H9 (cell line): ENCODE measurements around the gene TPCN2. TPM values are rescaled to one million over a fixed set of nuclear protein-coding genes. Genes with fewer than 3 reads are reported as not detected.

Source experiments
- DNase-seq: peaks from one replicate; pipeline ENCODE4 v3.0.0-alpha.2; 2017
- H2AFZ ChIP-seq: one replicate; pipeline ENCODE4 v1.6.1; 2013; ENCODE audit warnings: mild to moderate bottlenecking, low read length, control low read depth, moderate library complexity
- H2AK5ac ChIP-seq: 2 replicates; pipeline ENCODE4 v1.6.1; 2013; ENCODE audit warnings: low read length, control low read depth, mixed read lengths; ENCODE audit not compliant: insufficient read length
- H2BK120ac ChIP-seq: one replicate; pipeline ENCODE4 v1.6.1; 2013; ENCODE audit warnings: low read depth, mild to moderate bottlenecking, low read length, control low read depth, inconsistent platforms; ENCODE audit not compliant: poor library complexity, severe bottlenecking
- H2BK12ac ChIP-seq: 2 replicates; pipeline ENCODE4 v1.6.1; 2013; ENCODE audit warnings: low read length, control low read depth, mixed read lengths, low read depth; ENCODE audit not compliant: insufficient read length
- H2BK15ac ChIP-seq: 2 replicates; pipeline ENCODE4 v1.6.1; 2013; ENCODE audit warnings: low read depth, low read length, control low read depth
- H2BK20ac ChIP-seq: one replicate; pipeline ENCODE4 v1.6.1; 2013; ENCODE audit warnings: low read depth, mild to moderate bottlenecking, low read length, control low read depth, inconsistent platforms; ENCODE audit not compliant: poor library complexity, severe bottlenecking
- H2BK5ac ChIP-seq: 2 replicates; pipeline ENCODE4 v1.6.1; 2013; ENCODE audit warnings: low read length, control low read depth, mixed read lengths; ENCODE audit not compliant: insufficient read length
- H3K14ac ChIP-seq: 2 replicates; pipeline ENCODE4 v1.6.1; 2013; ENCODE audit warnings: low read length, control low read depth; ENCODE audit not compliant: insufficient read depth
- H3K18ac ChIP-seq: 2 replicates; pipeline ENCODE4 v1.6.1; 2013; ENCODE audit warnings: low read depth, mild to moderate bottlenecking, mixed read lengths, low read length, control low read depth; ENCODE audit not compliant: insufficient read length
- H3K23ac ChIP-seq: 2 replicates; pipeline ENCODE4 v1.6.1; 2013; ENCODE audit warnings: low read length, control low read depth, mixed read lengths, low read depth; ENCODE audit not compliant: insufficient read length
- H3K23me2 ChIP-seq: 2 replicates; pipeline ENCODE4 v1.6.1; 2013; ENCODE audit warnings: low read depth, mild to moderate bottlenecking, mixed read lengths, low read length, control low read depth; ENCODE audit not compliant: insufficient read length, poor library complexity, severe bottlenecking
- H3K27ac ChIP-seq: 2 replicates; pipeline ENCODE4 v1.5.1; 2013; ENCODE audit warnings: low read length, control low read depth, mixed read lengths, low read depth; ENCODE audit not compliant: insufficient read length
- H3K27me3 ChIP-seq: 2 replicates; pipeline ENCODE4 v1.6.1; 2013; ENCODE audit warnings: low read length, control low read depth, inconsistent platforms; ENCODE audit not compliant: insufficient read depth
- H3K4ac ChIP-seq: 2 replicates; pipeline ENCODE4 v1.6.1; 2013; ENCODE audit warnings: low read depth, mild to moderate bottlenecking, control low read depth, inconsistent platforms, low read length, moderate library complexity
- H3K4me1 ChIP-seq: 2 replicates; pipeline ENCODE4 v1.6.1; 2013; ENCODE audit warnings: low read length, control low read depth, inconsistent platforms; ENCODE audit not compliant: insufficient read depth
- H3K4me2 ChIP-seq: 2 replicates; pipeline ENCODE4 v1.6.1; 2013; ENCODE audit warnings: low read length, control low read depth, mixed read lengths; ENCODE audit not compliant: insufficient read length, insufficient read depth
- H3K56ac ChIP-seq: 2 replicates; pipeline ENCODE4 v1.6.1; 2013; ENCODE audit warnings: low read depth, mild to moderate bottlenecking, mixed read lengths, low read length, control low read depth; ENCODE audit not compliant: insufficient read length
- H3K79me1 ChIP-seq: 2 replicates; pipeline ENCODE4 v1.6.1; 2013; ENCODE audit warnings: low read depth, mild to moderate bottlenecking, moderate library complexity, low read length, control low read depth, inconsistent platforms; ENCODE audit not compliant: insufficient read depth, poor library complexity, severe bottlenecking
- H3K79me2 ChIP-seq: 2 replicates; pipeline ENCODE4 v1.6.1; 2013; ENCODE audit warnings: low read length, control low read depth, inconsistent platforms; ENCODE audit not compliant: insufficient read depth
- H3K9ac ChIP-seq: 2 replicates; pipeline ENCODE4 v1.6.1; 2013; ENCODE audit warnings: low read length, control low read depth, mixed read lengths; ENCODE audit not compliant: insufficient read length; ENCODE audit errors: extremely low read depth
- H3K9me3 ChIP-seq: one replicate; pipeline ENCODE4 v1.6.1; 2013; ENCODE audit warnings: low read depth, low read length, inconsistent platforms; ENCODE audit not compliant: control insufficient read depth
- H3T11ph ChIP-seq: one replicate; pipeline ENCODE4 v1.6.1; 2013; ENCODE audit warnings: mild to moderate bottlenecking, low read length, control low read depth, inconsistent platforms
- H4K20me1 ChIP-seq: one replicate; pipeline ENCODE4 v1.6.1; 2013; ENCODE audit not compliant: control insufficient read depth, insufficient read length, insufficient read depth
- H4K5ac ChIP-seq: 2 replicates; pipeline ENCODE4 v1.6.1; 2013; ENCODE audit warnings: low read depth, mild to moderate bottlenecking, mixed read lengths, low read length, control low read depth; ENCODE audit not compliant: insufficient read length
- H4K8ac ChIP-seq: replicated peaks from 2 replicates; pipeline ENCODE4 v1.6.1; 2013; ENCODE audit warnings: low read length, control low read depth, mixed read lengths, low read depth; ENCODE audit not compliant: insufficient read length
- H4K91ac ChIP-seq: 2 replicates; pipeline ENCODE4 v1.6.1; 2013; ENCODE audit warnings: low read depth, mild to moderate bottlenecking, moderate library complexity, mixed read lengths, low read length, control low read depth; ENCODE audit not compliant: insufficient read length
- H3K27ac Mint-ChIP-seq, 3 experiments: 2 replicates in 2 of 3; 3 replicates in 1 of 3; pipeline ENCODE4 v1.8.0; 2020 to 2021; ENCODE audit warnings: mixed read lengths in 3 of 3, mild to moderate bottlenecking in 1 of 3, moderate library complexity in 1 of 3
- H3K27me3 Mint-ChIP-seq: 2 replicates; pipeline ENCODE4 v1.8.0; 2021; ENCODE audit warnings: low read depth, mild to moderate bottlenecking, moderate library complexity, mixed read lengths
- H3K36me3 Mint-ChIP-seq, 3 experiments: 2 replicates in 2 of 3; 3 replicates in 1 of 3; pipeline ENCODE4 v1.8.0; 2020 to 2021; ENCODE audit warnings: low read depth in 3 of 3, mixed read lengths in 3 of 3; ENCODE audit not compliant: insufficient read depth in 1 of 3
- H3K4me1 Mint-ChIP-seq, 2 experiments: 2 replicates each; pipeline ENCODE4 v1.8.0; 2020; ENCODE audit warnings: mixed read lengths in 2 of 2
- H3K4me3 Mint-ChIP-seq, 2 experiments: 2 replicates in 1 of 2; 3 replicates in 1 of 2; pipeline ENCODE4 v1.8.0; 2020 to 2021; ENCODE audit warnings: mild to moderate bottlenecking in 2 of 2, mixed read lengths in 2 of 2, moderate library complexity in 1 of 2
- H3K9me3 Mint-ChIP-seq, 2 experiments: 2 replicates in 1 of 2; 3 replicates in 1 of 2; pipeline ENCODE4 v1.8.0; 2020; ENCODE audit warnings: mild to moderate bottlenecking in 2 of 2, mixed read lengths in 2 of 2, moderate library complexity in 1 of 2
- CTCF ChIP-seq: fragments of 200-600 bp; sonication (generic); conservative IDR thresholded peaks from 3 replicates; pipeline ENCODE4 v1.8.0; 2021; ENCODE audit warnings: antibody characterized with exemption, mild to moderate bottlenecking
- WGBS: extraction: QIAGEN DNeasy Blood & Tissue Kit; methylation state at CpG from one replicate; pipeline ENCODE4 v1.1.7; 2013; ENCODE audit warnings: missing lambda C conversion rate, low lambda C conversion rate, mixed read lengths; ENCODE audit not compliant: insufficient read length; ENCODE audit errors: extremely low coverage; 5-methylcytosine and 5-hydroxymethylcytosine counted together
- total RNA-seq: library from RNA; stranded (reverse); gene quantifications from 2 replicates; pipeline ENCODE4 v1.2.1, GENCODE V29; 2021

Gene TPCN2
- total RNA-seq, 1 experiment from 2014 or later, result 16.8 TPM

DNA sequence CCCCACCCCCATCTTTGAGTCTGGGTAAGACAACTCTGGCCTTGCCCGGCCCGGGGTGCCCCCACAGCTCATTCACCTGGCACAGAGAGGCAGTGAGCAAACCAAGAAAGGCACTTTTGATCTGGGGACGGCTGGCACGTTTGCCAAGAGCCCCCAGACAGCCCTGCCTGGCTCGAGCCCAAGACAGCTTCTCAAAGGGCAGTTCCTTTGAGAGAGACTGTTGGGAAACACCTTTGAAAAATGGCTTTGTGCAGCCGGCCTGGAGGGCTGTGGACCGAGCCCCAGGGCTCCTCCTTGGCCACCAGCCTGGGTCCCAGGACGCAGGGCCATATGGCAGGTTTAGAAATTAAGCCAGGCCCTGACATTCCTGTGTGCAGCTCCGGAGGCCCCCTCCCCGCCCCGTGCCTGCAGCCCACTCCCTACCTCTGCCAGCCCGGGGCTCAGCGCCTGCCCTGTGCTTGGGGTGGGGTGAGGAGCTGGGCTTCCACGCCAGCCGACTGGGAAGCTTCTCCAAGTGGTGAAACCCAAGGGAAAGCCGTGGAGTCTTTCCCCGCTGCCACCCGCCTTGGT, 56.8 kb downstream of the TPCN2 start:
- Mint-ChIP-seq H3K4me3 (no peak overlapping the region), H3K9me3 (peaks cover 11 to 13% of the 10 kb centered on the region in 2 experiments), H3K4me1 (peaks cover 0 to 9% of the 10 kb centered on the region in 2 experiments; a peak in 1 of 4 replicates), H3K27me3 (peaks cover 13% of the 10 kb centered on the region; the same call in 1 of the 2 replicates), H3K27ac (peak overlapping the region in 1 of 3 experiments; percentile 59; a peak in 2 of 7 replicates), H3K36me3 (peaks cover 2 to 11% (median 3%) of the 10 kb centered on the region in 3 experiments; a peak in 4 of 7 replicates)
- Histone ChIP-seq H3K4me1 (no peaks in the 10 kb centered on the region), H2AK5ac (no peak overlapping the region), H2BK120ac (no peak overlapping the region), H4K5ac (no peak overlapping the region), H3K27me3 (no peaks in the 10 kb centered on the region), H4K20me1 (no peaks in the 10 kb centered on the region), H3K27ac (no peak overlapping the region), H2BK15ac (no peak overlapping the region), H3K23me2 (no peaks in the 10 kb centered on the region), H3K9me3 (no peaks in the 10 kb centered on the region), H2BK20ac (no peak overlapping the region), H3K79me1 (no peaks in the 10 kb centered on the region), H3K23ac (no peak overlapping the region), H3K79me2 (no peaks in the 10 kb centered on the region), H2BK12ac (no peak overlapping the region), H2AFZ (no peak overlapping the region), H3K18ac (no peak overlapping the region), H3K14ac (no peak overlapping the region), H2BK5ac (no peak overlapping the region), H3K4ac (no peak overlapping the region), H4K8ac (no peak overlapping the region), H3T11ph (no peak overlapping the region), H4K91ac (no peak overlapping the region), H3K4me2 (no peak overlapping the region), H3K56ac (no peak overlapping the region), H3K9ac (no peak overlapping the region)
- no peak for TF ChIP-seq CTCF
- WGBS, result no CpG with 5 or more reads among the region's 18 CpGs
- DNase-seq, result no peak
